CD14-positive monocyte (primary cell): ENCODE data around the gene CES3. TPM values are rescaled to one million over a fixed set of nuclear protein-coding genes. Genes with fewer than 3 reads are reported as not detected.
"Not testable (repeated sequence)": the region's sequence is repeated elsewhere in the genome, so short reads cannot be mapped to it uniquely, and the experiment has no call there.

ENCODE experiments used
- DNase-seq, 3 donors: peaks; one replicate each; pipeline ENCODE4 v3.0.0-alpha.2; 2011 to 2022
- H2AFZ ChIP-seq: 2 replicates; pipeline ENCODE4 v1.6.0; 2012; ENCODE audit warnings: mild to moderate bottlenecking, low read depth, low read length, inconsistent platforms; ENCODE audit not compliant: insufficient read depth, poor library complexity, severe bottlenecking
- H3K27ac ChIP-seq, 2 donors: 1 replicate in 1 of 2; 2 replicates in 1 of 2; pipeline ENCODE4 v1.5.1; 2012 to 2013; ENCODE audit warnings: low read length in 2 of 2, control low read depth in 1 of 2, inconsistent platforms in 1 of 2, low read depth in 1 of 2, mild to moderate bottlenecking in 1 of 2
- H3K27me3 ChIP-seq, 2 donors: one replicate each; pipeline versions ENCODE4 v1.6.0 to v1.6.1; 2011 to 2013; ENCODE audit warnings: low read length in 2 of 2; ENCODE audit not compliant: control insufficient read depth in 2 of 2, insufficient read depth in 2 of 2
- H3K36me3 ChIP-seq, 2 donors: replicated peaks in 1 of 2; 1 replicate in 1 of 2; 2 replicates in 1 of 2; pipeline versions ENCODE4 v1.5.1 to v1.6.1; 2012 to 2013; ENCODE audit warnings: low read length in 2 of 2, control low read depth in 1 of 2, inconsistent platforms in 1 of 2, mild to moderate bottlenecking in 1 of 2; ENCODE audit not compliant: insufficient read depth in 2 of 2, control insufficient read depth in 1 of 2
- H3K4me1 ChIP-seq, 2 donors: 1 replicate in 1 of 2; 2 replicates in 1 of 2; pipeline versions ENCODE4 v1.5.1 to v1.6.1; 2012 to 2013; ENCODE audit warnings: low read length in 2 of 2, control low read depth in 1 of 2, inconsistent platforms in 1 of 2, mild to moderate bottlenecking in 1 of 2, moderate library complexity in 1 of 2; ENCODE audit not compliant: insufficient read depth in 2 of 2, control insufficient read depth in 1 of 2
- H3K4me2 ChIP-seq: replicated peaks from 2 replicates; pipeline ENCODE3; 2012; ENCODE audit warnings: low read length, moderate library complexity, mild to moderate bottlenecking; ENCODE audit not compliant: poor library complexity, severe bottlenecking; ENCODE audit errors: extremely low read depth
- H3K4me3 ChIP-seq, 3 experiments: fragments of 200-600 bp in 1 of 3; sonication (generic) in 1 of 3; replicated peaks in 1 of 3; 1 replicate in 2 of 3; 2 replicates in 1 of 3; pipeline ENCODE4 v1.5.1; 2011 to 2013; ENCODE audit warnings: low read length in 3 of 3, mild to moderate bottlenecking in 3 of 3, control low read depth in 2 of 3, low read depth in 2 of 3, inconsistent platforms in 1 of 3, moderate library complexity in 1 of 3
- H3K79me2 ChIP-seq: 2 replicates; pipeline ENCODE4 v1.6.0; 2012; ENCODE audit warnings: mild to moderate bottlenecking, control low read depth, inconsistent platforms, low read length, moderate library complexity; ENCODE audit not compliant: insufficient read depth
- H3K9ac ChIP-seq: 2 replicates; pipeline ENCODE4 v1.6.0; 2017; ENCODE audit warnings: low read length, mild to moderate bottlenecking; ENCODE audit not compliant: insufficient read depth, poor library complexity, severe bottlenecking
- H3K9me3 ChIP-seq, 2 donors: replicated peaks in 1 of 2; 1 replicate in 1 of 2; 2 replicates in 1 of 2; pipeline versions ENCODE4 v1.5.1 to v1.6.1; 2012 to 2013; ENCODE audit warnings: low read length in 2 of 2, control low read depth in 1 of 2; ENCODE audit not compliant: control insufficient read depth in 1 of 2, insufficient read depth in 1 of 2
- H4K20me1 ChIP-seq: 2 replicates; pipeline ENCODE4 v1.6.0; 2012; ENCODE audit warnings: mild to moderate bottlenecking, low read length, control low read depth, moderate library complexity; ENCODE audit not compliant: insufficient read depth
- H3K27ac Mint-ChIP-seq, 7 donors: one replicate each; pipeline ENCODE4 v1.8.0; 2020; ENCODE audit warnings: mild to moderate bottlenecking in 7 of 7, mixed read lengths in 7 of 7, moderate library complexity in 6 of 7, inconsistent platforms in 2 of 7
- H3K27me3 Mint-ChIP-seq, 3 donors: one replicate each; pipeline ENCODE4 v1.8.0; 2021 to 2022; ENCODE audit warnings: low read depth in 3 of 3, mild to moderate bottlenecking in 3 of 3, mixed read lengths in 3 of 3, moderate library complexity in 3 of 3, inconsistent platforms in 1 of 3
- H3K36me3 Mint-ChIP-seq, 2 donors: one replicate each; pipeline ENCODE4 v1.8.0; 2020; ENCODE audit warnings: mixed read lengths in 2 of 2, inconsistent platforms in 1 of 2, mild to moderate bottlenecking in 1 of 2
- H3K4me1 Mint-ChIP-seq: one replicate; pipeline ENCODE4 v1.8.0; 2020; ENCODE audit warnings: mild to moderate bottlenecking, mixed read lengths
- H3K4me3 Mint-ChIP-seq, 2 donors: one replicate each; pipeline ENCODE4 v1.8.0; 2020; ENCODE audit warnings: mild to moderate bottlenecking in 2 of 2, mixed read lengths in 2 of 2, moderate library complexity in 1 of 2
- H3K9me3 Mint-ChIP-seq, 7 donors: one replicate each; pipeline ENCODE4 v1.8.0; 2020 to 2022; ENCODE audit warnings: mixed read lengths in 7 of 7, mild to moderate bottlenecking in 6 of 7, moderate library complexity in 6 of 7, inconsistent platforms in 2 of 7
- WGBS: methylation state at CpG from one replicate; pipeline ENCODE4 v1.1.5; 2013; ENCODE audit warnings: missing lambda C conversion rate; ENCODE audit not compliant: insufficient coverage; 5-methylcytosine and 5-hydroxymethylcytosine counted together
- intact Hi-C, 2 donors: fragments of 100-400 bp; cut with micrococcal nuclease; formaldehyde crosslinking; loops; one replicate each; pipeline versions ENCODE4 v1.15.0 to v1.15.1; 2023
- polyA plus RNA-seq, 3 donors: library from polyadenylated mRNA; depleted of rRNA in 1 of 3; unstranded in 2 of 3; stranded (reverse) in 1 of 3; fragments of 300-500 nt in 2 of 3; fragments of >200 nt in 1 of 3; fragmentation: Illumina TruSeq in 2 of 3; gene quantifications; 1 replicate in 2 of 3; 2 replicates in 1 of 3; pipeline ENCODE4 v1.2.3, GENCODE V29; 2012 to 2021
- TF ChIP-seq, protein P1 (sequence below): fragments of 200-600 bp; IDR thresholded peaks from one replicate; pipeline ENCODE4 v1.8.0; 2022; ENCODE audit warnings: antibody characterized with exemption, mild to moderate bottlenecking

The CES3 gene
- polyA plus RNA-seq, 3 donors: 0.48 TPM; not detected in 2

DNA sequence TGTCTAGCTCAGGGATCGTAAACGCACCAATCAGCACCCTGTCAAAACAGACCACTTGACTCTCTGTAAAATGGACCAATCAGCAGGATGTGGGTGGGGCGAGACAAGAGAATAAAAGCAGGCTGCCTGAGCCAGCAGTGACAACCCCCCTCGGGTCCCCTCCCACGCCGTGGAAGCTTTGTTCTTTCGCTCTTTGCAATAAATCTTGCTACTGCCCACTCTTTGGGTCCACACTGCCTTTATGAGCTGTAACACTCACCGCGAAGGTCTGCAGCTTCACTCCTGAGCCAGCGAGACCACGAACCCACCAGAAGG is 13.8 kb downstream of the CES3 start:
- H3K9me3 Mint-ChIP-seq: not testable (repeated sequence)
- peak overlapping the region in 1 of 2 donors; percentile 75 for H3K4me3 Mint-ChIP-seq

DNA sequence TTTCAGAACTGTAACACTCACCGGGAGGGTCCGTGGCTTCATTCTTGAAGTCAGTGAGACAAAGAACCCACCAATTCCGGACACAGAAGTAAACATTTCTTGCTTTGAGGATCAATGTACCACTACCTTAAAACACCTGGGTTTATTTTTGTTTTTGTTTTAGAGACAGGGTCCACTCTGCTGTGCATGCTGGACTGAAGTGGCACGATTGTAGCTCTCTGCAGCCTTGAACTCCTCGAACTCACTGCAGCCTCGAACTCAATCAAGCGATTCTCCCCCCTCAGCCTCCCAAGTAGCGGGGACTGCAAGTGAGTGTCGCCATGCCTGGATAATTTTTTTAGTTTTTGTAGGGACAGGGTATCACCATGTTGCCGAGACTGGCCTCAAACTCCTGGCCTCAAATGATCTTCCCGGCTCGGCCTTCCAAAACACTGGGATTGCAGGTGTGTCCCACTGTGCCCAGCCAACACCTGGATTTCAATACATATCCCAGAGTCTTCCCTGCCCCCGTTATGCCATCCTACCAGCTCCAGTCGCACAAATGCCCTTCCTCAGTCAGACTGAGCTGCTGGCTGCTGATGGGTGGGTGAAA is 14.3 kb downstream of the CES3 start:
- Histone ChIP-seq H3K36me3 (no peaks in the 10 kb centered on the region), H3K9ac (no peak overlapping the region), H3K27ac (no peak overlapping the region), H3K4me1 (no peaks in the 10 kb centered on the region), H2AFZ (no peak overlapping the region), H3K9me3 (no peaks in the 10 kb centered on the region), H4K20me1 (no peaks in the 10 kb centered on the region), H3K79me2 (no peaks in the 10 kb centered on the region), H3K4me2 (no peak overlapping the region), H3K4me3 (no peak overlapping the region), H3K27me3 (peaks cover 0 to 6% of the 10 kb centered on the region in 2 donors)
- Mint-ChIP-seq H3K27ac (no peak overlapping the region), H3K36me3 (no peaks in the 10 kb centered on the region), H3K4me1 (peaks cover 7% of the 10 kb centered on the region), H3K27me3 (peaks cover 15 to 31% (median 17%) of the 10 kb centered on the region in 3 donors), H3K9me3 (no peaks in the 10 kb centered on the region), H3K4me3 (peak overlapping the region in 1 of 2 donors; percentile 75)
- TF ChIP-seq, protein P1, sequence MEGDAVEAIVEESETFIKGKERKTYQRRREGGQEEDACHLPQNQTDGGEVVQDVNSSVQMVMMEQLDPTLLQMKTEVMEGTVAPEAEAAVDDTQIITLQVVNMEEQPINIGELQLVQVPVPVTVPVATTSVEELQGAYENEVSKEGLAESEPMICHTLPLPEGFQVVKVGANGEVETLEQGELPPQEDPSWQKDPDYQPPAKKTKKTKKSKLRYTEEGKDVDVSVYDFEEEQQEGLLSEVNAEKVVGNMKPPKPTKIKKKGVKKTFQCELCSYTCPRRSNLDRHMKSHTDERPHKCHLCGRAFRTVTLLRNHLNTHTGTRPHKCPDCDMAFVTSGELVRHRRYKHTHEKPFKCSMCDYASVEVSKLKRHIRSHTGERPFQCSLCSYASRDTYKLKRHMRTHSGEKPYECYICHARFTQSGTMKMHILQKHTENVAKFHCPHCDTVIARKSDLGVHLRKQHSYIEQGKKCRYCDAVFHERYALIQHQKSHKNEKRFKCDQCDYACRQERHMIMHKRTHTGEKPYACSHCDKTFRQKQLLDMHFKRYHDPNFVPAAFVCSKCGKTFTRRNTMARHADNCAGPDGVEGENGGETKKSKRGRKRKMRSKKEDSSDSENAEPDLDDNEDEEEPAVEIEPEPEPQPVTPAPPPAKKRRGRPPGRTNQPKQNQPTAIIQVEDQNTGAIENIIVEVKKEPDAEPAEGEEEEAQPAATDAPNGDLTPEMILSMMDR: no peak
- WGBS: 100% methylated on average over 4 of the region's 14 CpGs
- DNase-seq: no peak
- intact Hi-C loops: no loop called here

More for the DNA sequence above, 13.8 kb downstream of the CES3 start:
- H2AFZ ChIP-seq, H3K27ac ChIP-seq, intact Hi-C loops, H3K36me3 Mint-ChIP-seq, H3K4me1 ChIP-seq, H3K36me3 ChIP-seq, H3K4me1 Mint-ChIP-seq, H3K9ac ChIP-seq, H3K9me3 ChIP-seq, H4K20me1 ChIP-seq, H3K27ac Mint-ChIP-seq, DNase-seq, H3K27me3 ChIP-seq, H3K4me3 ChIP-seq, H3K79me2 ChIP-seq, H3K4me2 ChIP-seq: not testable (repeated sequence)
- peaks cover 14 to 30% (median 16%) of the 10 kb centered on the region in 3 donors for H3K27me3 Mint-ChIP-seq
- WGBS: 25% methylated on average over 7 of the region's 11 CpGs
